Left lobe of liver (tissue), 2 donors: ENCODE results near the gene CXCR2. TPM values are rescaled to one million over a fixed set of nuclear protein-coding genes. Genes with fewer than 3 reads are reported as not detected.

Source experiments
- ATAC-seq: fragments of 200-7000 bp; cut with Tn5 transposase; one replicate; pipeline ENCODE4 v1.9.1; 2020; ENCODE audit warnings: mild to moderate bottlenecking, moderate library complexity
- DNase-seq: peaks from one replicate; pipeline ENCODE4 v3.0.0-alpha.2; 2020; ENCODE audit warnings: low spot score
- total RNA-seq: library from RNA; stranded (reverse); gene quantifications from one replicate; pipeline ENCODE4 v1.2.1, GENCODE V29; 2021
- donor health status: DM: no; HTN: no; CAD: no; lungs with moderate emphysema.
- donor health status: DM: no; HTN: yes; CAD: no.

CXCR2 gene
- total RNA-seq, 1 donor from 2014 or later, result 0.45 TPM

DNA sequence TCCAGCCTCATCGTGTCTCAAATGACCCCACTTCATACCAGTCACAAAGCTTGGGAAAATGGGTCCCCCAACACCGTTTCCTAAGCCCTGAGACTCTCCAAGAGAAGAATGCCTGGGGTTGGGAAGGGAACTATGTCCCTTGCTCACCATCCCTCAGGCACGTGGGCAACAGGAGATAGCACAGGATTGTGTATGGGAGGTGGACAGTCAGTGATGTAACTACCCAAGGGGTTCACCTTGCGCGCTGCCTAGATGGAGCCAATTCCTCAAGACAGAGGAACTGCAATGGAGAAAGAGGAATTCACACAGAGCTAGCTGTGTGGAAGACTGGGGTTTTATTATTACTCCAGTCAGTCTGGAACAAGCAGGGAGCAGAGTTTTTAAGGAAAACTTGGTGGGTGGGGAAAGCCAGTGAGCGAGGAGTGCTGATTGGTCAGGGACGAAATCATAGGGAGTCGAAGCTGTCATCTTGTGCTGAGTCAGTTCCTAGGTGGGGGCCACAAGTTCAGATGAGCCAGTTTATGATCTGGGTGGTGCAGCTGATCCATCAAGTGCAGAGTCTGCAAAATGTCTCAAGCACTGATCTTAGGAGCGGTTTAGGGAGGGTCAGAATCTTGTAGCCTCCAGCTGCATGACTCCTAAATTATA lies 54.8 kb downstream of the CXCR2 start:
- ATAC-seq (no peak), DNase-seq (no peak)

DNA sequence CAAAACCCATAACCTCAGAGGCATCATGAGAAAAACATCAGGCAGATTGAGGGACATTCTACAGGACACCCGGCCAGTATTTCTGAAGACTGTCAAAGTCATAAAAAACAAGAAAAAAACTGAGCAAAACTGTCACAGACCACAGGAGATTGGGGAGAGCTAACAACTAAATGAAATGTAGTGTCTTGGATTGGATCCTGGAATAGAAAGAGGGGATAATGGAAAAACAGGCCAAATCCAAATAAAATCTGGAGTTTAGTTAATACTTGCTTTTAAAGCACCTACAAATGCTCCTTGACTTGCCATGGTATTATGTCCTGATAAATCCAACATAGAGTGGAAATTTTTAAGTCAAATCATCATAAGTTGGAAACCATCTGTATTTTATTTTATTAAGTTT lies 58.5 kb downstream of the CXCR2 start:
- no peak for ATAC-seq
- no peak for DNase-seq

DNA sequence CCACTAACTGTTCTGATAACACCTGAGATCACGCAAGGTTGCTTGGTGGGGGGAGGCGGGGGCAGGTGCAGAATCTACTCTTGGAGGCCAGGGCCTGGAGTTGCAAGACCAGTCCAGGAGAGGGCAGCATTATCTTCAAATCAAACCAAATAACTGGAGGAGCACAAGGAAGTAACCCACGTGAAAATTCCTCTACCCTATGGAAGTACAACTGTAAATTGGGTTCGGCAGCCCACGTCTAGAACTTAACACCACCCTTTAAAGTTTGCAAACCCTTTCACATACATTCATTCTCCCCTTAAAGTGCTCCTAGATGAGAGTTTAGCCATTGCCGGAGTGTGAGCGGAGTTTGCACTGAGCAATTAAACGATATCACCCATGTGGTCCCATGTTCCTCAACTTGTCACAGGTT lies 60.5 kb downstream of the CXCR2 start:
- peak; percentile 99 for ATAC-seq
- DNase-seq, result peak; percentile 62

Other genes starting within 250 kb of the CXCR2 start
- gene TNS1, start 123.0 kb upstream of the CXCR2 start, total RNA-seq, result 102 TPM
- not detected for gene RUFY4, start 56.8 kb upstream of the CXCR2 start, total RNA-seq
- 0.30 TPM for gene CXCR1, start 40.9 kb downstream of the CXCR2 start, total RNA-seq
- 51.4 TPM for gene ARPC2, start 91.2 kb downstream of the CXCR2 start, total RNA-seq
- 1.3 TPM for gene GPBAR1, start 135.0 kb downstream of the CXCR2 start, total RNA-seq
- gene AAMP, start 144.1 kb downstream of the CXCR2 start, total RNA-seq, result 43.9 TPM
- gene PNKD, start 144.5 kb downstream of the CXCR2 start, total RNA-seq, result 102 TPM
- gene TMBIM1, start 166.5 kb downstream of the CXCR2 start, total RNA-seq, result 117 TPM
- gene CATIP, start 230.8 kb downstream of the CXCR2 start, total RNA-seq, result not detected